Measurements from ENCODE around the gene MAN2A2.

Gene MAN2A2

DNA sequence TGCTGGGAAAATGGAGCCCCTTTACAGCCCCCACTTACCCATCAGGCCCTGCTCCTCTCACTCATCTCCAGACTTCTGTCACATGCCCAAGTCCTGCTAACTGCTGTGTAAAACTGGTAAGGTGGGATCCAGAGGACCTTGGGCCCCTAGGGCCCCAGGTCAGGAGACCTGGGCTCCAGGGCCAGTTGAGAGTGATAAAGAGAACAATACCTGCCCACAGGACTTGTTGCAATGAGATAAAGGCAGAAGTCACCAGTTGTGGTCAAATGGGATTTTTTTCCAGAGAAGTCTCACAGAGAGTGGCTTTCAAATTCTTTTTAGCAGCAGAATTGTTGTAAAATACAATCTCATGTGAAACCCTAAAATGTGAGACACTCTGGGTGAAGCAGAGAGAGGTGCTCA is 34.0 kb upstream of the MAN2A2 start:
- H4K20me1 ChIP-seq (ENCODE audit: control insufficient read depth, insufficient read depth, low read depth, low read length), result 0 out of 2 replicates have a peak, but pooled peaks cover 5% of the 10 kb centered on the region
- H3F3A ChIP-seq (ENCODE audit: control insufficient read depth, insufficient read depth), result peaks cover 15% of the 10 kb centered on the region
- H3K9me3 ChIP-seq (ENCODE audit: control insufficient read depth, insufficient read depth, low read length), result no peaks in the 10 kb centered on the region
- H3K36me3 ChIP-seq (ENCODE audit: control insufficient read depth, low read length), result no peaks in the 10 kb centered on the region
- peaks cover 25% of the 10 kb centered on the region for H3K79me2 ChIP-seq (ENCODE audit: control insufficient read depth, low read length)
- H3K4me2 ChIP-seq (ENCODE audit: low read length), result no peak overlapping the region
- H3K4me3 ChIP-seq (ENCODE audit: low read length), result no peak overlapping the region
- 0 out of 2 replicates have a peak overlapping the region, but pooled peaks have one; percentile 12 for H3K27ac ChIP-seq (ENCODE audit: low read depth, low read length)
- H3K27me3 ChIP-seq (ENCODE audit: control insufficient read depth, low read length), result 0 out of 2 replicates have a peak, but pooled peaks cover 2% of the 10 kb centered on the region
- TF ChIP-seq EZH2phosphoT487 (IDR thresholded peaks at IDR 0.05; ENCODE audit: borderline replicate concordance, low read length), result no peak
- TF ChIP-seq, protein P1, sequence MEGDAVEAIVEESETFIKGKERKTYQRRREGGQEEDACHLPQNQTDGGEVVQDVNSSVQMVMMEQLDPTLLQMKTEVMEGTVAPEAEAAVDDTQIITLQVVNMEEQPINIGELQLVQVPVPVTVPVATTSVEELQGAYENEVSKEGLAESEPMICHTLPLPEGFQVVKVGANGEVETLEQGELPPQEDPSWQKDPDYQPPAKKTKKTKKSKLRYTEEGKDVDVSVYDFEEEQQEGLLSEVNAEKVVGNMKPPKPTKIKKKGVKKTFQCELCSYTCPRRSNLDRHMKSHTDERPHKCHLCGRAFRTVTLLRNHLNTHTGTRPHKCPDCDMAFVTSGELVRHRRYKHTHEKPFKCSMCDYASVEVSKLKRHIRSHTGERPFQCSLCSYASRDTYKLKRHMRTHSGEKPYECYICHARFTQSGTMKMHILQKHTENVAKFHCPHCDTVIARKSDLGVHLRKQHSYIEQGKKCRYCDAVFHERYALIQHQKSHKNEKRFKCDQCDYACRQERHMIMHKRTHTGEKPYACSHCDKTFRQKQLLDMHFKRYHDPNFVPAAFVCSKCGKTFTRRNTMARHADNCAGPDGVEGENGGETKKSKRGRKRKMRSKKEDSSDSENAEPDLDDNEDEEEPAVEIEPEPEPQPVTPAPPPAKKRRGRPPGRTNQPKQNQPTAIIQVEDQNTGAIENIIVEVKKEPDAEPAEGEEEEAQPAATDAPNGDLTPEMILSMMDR (IDR thresholded peaks at IDR 0.05; ENCODE audit: low read depth, low read length, poor library complexity, severe bottlenecking), result no peak
- H3K9me2 ChIP-seq (replicated peaks; ENCODE audit: control insufficient read depth, low read length), result no peaks in the 10 kb centered on the region
- peaks cover 32% of the 10 kb centered on the region for H3K4me1 ChIP-seq (ENCODE audit: control insufficient read depth, low read length)

DNA sequence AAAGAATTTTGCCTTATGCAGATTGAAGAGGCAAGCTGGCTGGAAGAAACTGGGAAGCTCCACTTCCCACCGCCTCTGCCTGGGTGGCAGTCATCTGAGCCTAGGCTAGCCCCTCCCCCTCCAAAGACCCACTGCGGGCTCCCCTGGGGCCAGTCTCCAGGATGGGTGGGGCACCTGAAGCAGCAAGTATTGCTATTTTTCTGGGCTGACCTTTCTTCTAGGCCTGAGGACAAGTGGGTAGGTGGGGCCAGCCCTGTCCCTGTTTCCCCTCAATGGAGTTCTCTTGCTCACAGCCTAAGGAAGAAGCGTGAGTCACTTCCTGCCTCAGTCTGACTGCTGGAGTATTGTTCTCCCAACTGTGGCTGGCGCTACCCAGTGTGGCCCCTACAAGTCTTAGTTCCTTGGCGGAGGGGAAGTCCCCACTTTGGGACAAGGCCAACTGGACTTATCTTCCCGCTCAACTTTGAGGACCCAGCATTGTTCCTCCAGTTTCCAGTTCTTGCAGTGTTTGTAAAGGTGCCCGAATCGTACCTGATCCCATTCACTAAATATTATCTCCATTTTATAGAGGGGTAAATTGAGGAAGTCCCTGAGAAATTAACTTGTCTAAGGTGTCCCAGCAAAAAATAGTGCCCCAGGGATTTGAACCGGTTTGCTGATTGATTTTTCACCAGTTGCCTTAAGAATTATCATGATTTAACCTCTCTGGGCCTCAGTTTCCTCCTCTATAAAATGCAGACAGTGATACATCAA is 33.3 kb upstream of the MAN2A2 start:
- H3K27ac ChIP-seq (ENCODE audit: low read depth, low read length), result peak overlapping the region; percentile 12; the same call in 1 of the 2 replicates
- 0 out of 2 replicates have a peak, but pooled peaks cover 5% of the 10 kb centered on the region for H4K20me1 ChIP-seq (ENCODE audit: control insufficient read depth, insufficient read depth, low read depth, low read length)
- peaks cover 32% of the 10 kb centered on the region for H3K4me1 ChIP-seq (ENCODE audit: control insufficient read depth, low read length)
- no peaks in the 10 kb centered on the region for H3K9me2 ChIP-seq (replicated peaks; ENCODE audit: control insufficient read depth, low read length)
- 0 out of 2 replicates have a peak, but pooled peaks cover 2% of the 10 kb centered on the region for H3K27me3 ChIP-seq (ENCODE audit: control insufficient read depth, low read length)
- no peaks in the 10 kb centered on the region for H3K36me3 ChIP-seq (ENCODE audit: control insufficient read depth, low read length)
- peak overlapping the region; percentile 98 for H3K4me3 ChIP-seq (ENCODE audit: low read length)
- H3K9me3 ChIP-seq (ENCODE audit: control insufficient read depth, insufficient read depth, low read length), result no peaks in the 10 kb centered on the region
- peaks cover 30% of the 10 kb centered on the region for H3K79me2 ChIP-seq (ENCODE audit: control insufficient read depth, low read length)
- H3F3A ChIP-seq (ENCODE audit: control insufficient read depth, insufficient read depth), result peaks cover 15% of the 10 kb centered on the region
- TF ChIP-seq EZH2phosphoT487 (IDR thresholded peaks at IDR 0.05; ENCODE audit: borderline replicate concordance, low read length), result no peak
- TF ChIP-seq, protein P1 (IDR thresholded peaks at IDR 0.05; ENCODE audit: low read depth, low read length, poor library complexity, severe bottlenecking), result no peak
- H3K4me2 ChIP-seq (ENCODE audit: low read length), result peak overlapping the region; percentile 74

DNA sequence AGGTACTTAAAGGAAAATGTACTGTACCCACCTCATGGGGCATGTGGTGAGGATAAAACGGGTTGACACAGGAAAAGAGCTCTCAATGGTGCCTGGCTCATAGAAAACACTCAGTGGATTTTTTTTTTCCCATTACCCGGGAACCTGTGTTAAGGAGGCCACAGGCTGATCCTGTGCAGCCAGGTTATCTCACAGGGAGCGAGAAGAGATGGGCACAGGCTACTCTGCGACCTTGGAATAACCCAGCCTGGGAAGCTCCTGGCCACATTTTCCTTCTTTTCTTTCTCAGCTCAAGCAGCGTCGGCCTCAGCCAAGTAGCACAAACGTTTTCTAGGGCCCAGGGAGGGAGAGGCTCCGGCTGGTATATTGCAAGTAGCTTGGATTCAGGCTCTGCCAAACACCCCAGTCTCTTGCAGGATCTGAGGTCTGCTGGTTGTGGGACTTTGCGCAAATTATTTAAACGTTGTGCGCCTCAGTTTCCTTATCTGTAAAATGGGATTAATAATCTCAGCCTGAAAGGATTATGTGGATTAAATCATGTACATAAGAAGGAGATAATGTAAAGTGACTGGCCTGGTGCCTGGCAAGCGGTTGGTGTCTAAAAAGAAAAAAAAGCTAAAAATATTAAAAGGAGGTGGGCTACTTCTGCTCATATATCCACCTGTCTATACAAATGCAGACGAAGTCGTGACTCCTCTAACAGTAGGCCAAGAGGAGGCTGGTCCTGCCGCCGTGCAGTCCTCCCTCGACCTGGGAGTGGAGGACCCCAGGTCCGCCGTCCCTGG is 32.6 kb upstream of the MAN2A2 start:
- Histone ChIP-seq H3K9me2 (replicated peaks; ENCODE audit: control insufficient read depth, low read length) (no peaks in the 10 kb centered on the region), H3K36me3 (ENCODE audit: control insufficient read depth, low read length) (no peaks in the 10 kb centered on the region), H3F3A (ENCODE audit: control insufficient read depth, insufficient read depth) (peaks cover 15% of the 10 kb centered on the region), H3K4me2 (ENCODE audit: low read length) (peak overlapping the region; percentile 74), H3K4me3 (ENCODE audit: low read length) (peak overlapping the region; percentile 98), H3K27ac (ENCODE audit: low read depth, low read length) (no peak overlapping the region), H3K27me3 (ENCODE audit: control insufficient read depth, low read length) (0 out of 2 replicates have a peak, but pooled peaks cover 2% of the 10 kb centered on the region), H3K4me1 (ENCODE audit: control insufficient read depth, low read length) (peaks cover 32% of the 10 kb centered on the region), H3K79me2 (ENCODE audit: control insufficient read depth, low read length) (peaks cover 36% of the 10 kb centered on the region), H4K20me1 (ENCODE audit: control insufficient read depth, insufficient read depth, low read depth, low read length) (0 out of 2 replicates have a peak, but pooled peaks cover 5% of the 10 kb centered on the region), H3K9me3 (ENCODE audit: control insufficient read depth, insufficient read depth, low read length) (no peaks in the 10 kb centered on the region)
- no peak for TF ChIP-seq EZH2phosphoT487 (IDR thresholded peaks at IDR 0.05; ENCODE audit: borderline replicate concordance, low read length)
- TF ChIP-seq, protein P1 (IDR thresholded peaks at IDR 0.05; ENCODE audit: low read depth, low read length, poor library complexity, severe bottlenecking), result no peak

All from DOHH2 (cell line).